GM13976 (cell line): ENCODE results near the gene SCOC.

Experiments used
- DNase-seq: peaks from one replicate; pipeline ENCODE4 v3.0.0; 2012; ENCODE audit warnings: low spot score
- CTCF ChIP-seq: IDR thresholded peaks from 2 replicates; pipeline ENCODE4 v1.5.1; 2012; ENCODE audit warnings: borderline replicate concordance, mild to moderate bottlenecking; ENCODE audit not compliant: insufficient read depth; ENCODE audit errors: extremely low read depth, missing control alignments, control extremely low read depth
- in situ Hi-C: fragments of 300-500 bp; cut with MboI; formaldehyde crosslinking; loops from one replicate; pipeline ENCODE4 v1.12.0; 2022; ENCODE audit warnings: low sequenced_read_pairs, mixed read lengths, inconsistent platforms; ENCODE audit not compliant: unreplicated experiment

Gene SCOC

GRCh38 chr4:140346136-140346535, 27.3 kb upstream of the SCOC start:
- no peak for TF ChIP-seq CTCF
- in situ Hi-C loops = no loop called here
- DNase-seq = no peak

GRCh38 chr4:140349816-140350215, 23.6 kb upstream of the SCOC start:
- TF ChIP-seq CTCF = no peak
- no peak for DNase-seq
- in situ Hi-C loops = loop anchor here (10.0 to 25.0 kb wide), 2 partner anchors 262 to 515 kb away; no protein-coding TSS in a partner anchor

- DNase-seq = no peak
Measured at GRCh38 chr4:140351093-140352075, 22.1 kb upstream of the SCOC start.

GRCh38 chr4:140353786-140354185, 19.7 kb upstream of the SCOC start:
- no peak for DNase-seq
- in situ Hi-C loops = loop anchor here (10.0 to 25.0 kb wide), 2 partner anchors 259 to 511 kb away; no protein-coding TSS in a partner anchor
- no peak for TF ChIP-seq CTCF

More at GRCh38 chr4:140351093-140352075, 22.1 kb upstream of the SCOC start:
- no peak for TF ChIP-seq CTCF
- in situ Hi-C loops = loop anchor here (10.0 to 25.0 kb wide), 2 partner anchors 261 to 513 kb away; no protein-coding TSS in a partner anchor

GRCh38 chr4:140355288-140355687, 18.2 kb upstream of the SCOC start:
- in situ Hi-C loops = loop anchor here (10.0 to 25.0 kb wide), 2 partner anchors 257 to 510 kb away; no protein-coding TSS in a partner anchor
- DNase-seq = no peak
- TF ChIP-seq CTCF = no peak

GRCh38 chr4:140357868-140358267, 15.6 kb upstream of the SCOC start:
- no peak for TF ChIP-seq CTCF
- in situ Hi-C loops = loop anchor here (10.0 to 25.0 kb wide), 2 partner anchors 254 to 507 kb away; no protein-coding TSS in a partner anchor
- no peak for DNase-seq
